Activated CD4-positive, alpha-beta T cell treated with anti-CD3 and anti-CD28 coated beads for 36 hours (primary cell): ENCODE results near the gene RAB3A. TPM values are rescaled to one million over a fixed set of nuclear protein-coding genes. Genes with fewer than 3 reads are reported as not detected.

Experiments used
- ATAC-seq: fragments of 200-7000 bp; cut with Tn5 transposase; one replicate; pipeline ENCODE4 v1.10.0; 2021; ENCODE audit warnings: mild to moderate bottlenecking, moderate library complexity
- CTCF ChIA-PET: fragments of 350-600 bp; sonication (Branson Sonifier 250); formaldehyde crosslinking; loops from one replicate; lab custom pipeline; 2021; ENCODE audit warnings: antibody characterized with exemption; lab: Charles Lee
- POLR2A ChIA-PET: fragments of 350-600 bp; sonication (Branson Sonifier 250); formaldehyde crosslinking; loops from one replicate; lab custom pipeline; 2021; ENCODE audit warnings: antibody characterized with exemption, inconsistent platforms; lab: Charles Lee
- DNase-seq: peaks from one replicate; pipeline ENCODE4 v3.0.0-alpha.2; 2020
- H3K27ac Mint-ChIP-seq: one replicate; pipeline ENCODE4 v1.8.0; 2021; ENCODE audit warnings: mixed read lengths
- H3K27me3 Mint-ChIP-seq: one replicate; pipeline ENCODE4 v1.8.0; 2021; ENCODE audit warnings: mixed read lengths
- H3K36me3 Mint-ChIP-seq: one replicate; pipeline ENCODE4 v1.8.0; 2021; ENCODE audit warnings: low read depth, mixed read lengths
- H3K4me1 Mint-ChIP-seq: one replicate; pipeline ENCODE4 v1.8.0; 2021; ENCODE audit warnings: mixed read lengths
- H3K4me3 Mint-ChIP-seq: one replicate; pipeline ENCODE4 v1.8.0; 2021; ENCODE audit warnings: mild to moderate bottlenecking, moderate library complexity, mixed read lengths
- H3K9me3 Mint-ChIP-seq: one replicate; pipeline ENCODE4 v1.8.0; 2021; ENCODE audit warnings: low read depth, mixed read lengths
- intact Hi-C, 2 experiments: fragments of 100-400 bp; cut with DNase I in 1 of 2; cut with micrococcal nuclease in 1 of 2; formaldehyde crosslinking; loops; one replicate each; pipeline versions ENCODE4 v1.14.2 to v1.15.1; 2022 to 2024; cut with DNase I, micrococcal nuclease
- total RNA-seq, 2 experiments: library from RNA; stranded (reverse); gene quantifications; one replicate each; pipeline ENCODE4 v1.2.3, GENCODE V29; 2021

The RAB3A gene
- total RNA-seq, 2 experiments from 2014 or later = 5.6 to 8.9 TPM

DNA sequence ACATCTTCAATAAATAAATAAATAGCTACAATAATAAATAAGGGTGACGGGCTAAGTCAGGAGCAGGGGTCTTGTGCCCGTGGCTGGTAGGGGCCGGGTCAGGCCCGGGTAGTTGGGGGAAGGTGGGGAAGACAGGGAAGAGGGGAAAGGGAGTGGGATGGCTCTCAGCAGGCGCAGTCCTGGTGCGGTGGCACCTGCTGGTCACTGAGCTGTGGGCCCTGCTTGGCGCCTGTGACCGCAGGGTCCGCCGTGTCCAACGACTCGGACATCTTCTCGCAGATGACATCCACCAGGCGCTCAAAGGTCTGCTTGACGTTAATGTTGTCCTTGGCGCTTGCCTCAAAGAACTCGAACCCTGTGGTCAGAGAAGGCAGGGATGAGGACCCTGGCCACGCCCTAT, 6.5 kb downstream of the RAB3A start:
- ChIA-PET POLR2A (no interaction called here), CTCF (no interaction called here)
- intact Hi-C loops = no loop called here
- DNase-seq (no peak), ATAC-seq (no peak)
- H3K27me3 Mint-ChIP-seq = no peaks in the 10 kb centered on the region
- H3K36me3 Mint-ChIP-seq = peaks cover 17% of the 10 kb centered on the region
- H3K9me3 Mint-ChIP-seq = no peaks in the 10 kb centered on the region
- H3K4me1 Mint-ChIP-seq = peaks cover 18% of the 10 kb centered on the region
- no peak overlapping the region for H3K27ac Mint-ChIP-seq
- H3K4me3 Mint-ChIP-seq = no peak overlapping the region

DNA sequence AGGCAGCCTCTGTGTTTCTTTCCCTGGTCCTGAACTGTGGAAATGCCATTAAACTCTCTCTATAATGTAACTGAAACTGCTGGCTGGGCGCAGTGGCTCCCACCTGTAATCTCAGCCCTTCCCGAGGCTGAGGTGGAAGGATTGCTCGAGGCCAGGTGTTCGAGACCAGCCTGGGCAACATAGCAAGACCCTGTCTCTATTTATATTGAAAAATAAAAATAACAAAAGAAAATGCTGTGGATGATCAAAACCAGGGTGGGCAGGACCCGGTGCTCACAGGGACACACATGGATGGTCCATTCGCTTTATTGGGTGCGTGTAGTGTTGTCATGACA, 7.4 kb downstream of the RAB3A start:
- H3K36me3 Mint-ChIP-seq = peaks cover 15% of the 10 kb centered on the region
- no peak overlapping the region for H3K27ac Mint-ChIP-seq
- CTCF ChIA-PET = no interaction called here
- H3K9me3 Mint-ChIP-seq = no peaks in the 10 kb centered on the region
- intact Hi-C loops = no loop called here
- POLR2A ChIA-PET = no interaction called here
- ATAC-seq (no peak), DNase-seq (no peak)
- H3K4me1 Mint-ChIP-seq = peaks cover 22% of the 10 kb centered on the region
- no peaks in the 10 kb centered on the region for H3K27me3 Mint-ChIP-seq
- no peak overlapping the region for H3K4me3 Mint-ChIP-seq

DNA sequence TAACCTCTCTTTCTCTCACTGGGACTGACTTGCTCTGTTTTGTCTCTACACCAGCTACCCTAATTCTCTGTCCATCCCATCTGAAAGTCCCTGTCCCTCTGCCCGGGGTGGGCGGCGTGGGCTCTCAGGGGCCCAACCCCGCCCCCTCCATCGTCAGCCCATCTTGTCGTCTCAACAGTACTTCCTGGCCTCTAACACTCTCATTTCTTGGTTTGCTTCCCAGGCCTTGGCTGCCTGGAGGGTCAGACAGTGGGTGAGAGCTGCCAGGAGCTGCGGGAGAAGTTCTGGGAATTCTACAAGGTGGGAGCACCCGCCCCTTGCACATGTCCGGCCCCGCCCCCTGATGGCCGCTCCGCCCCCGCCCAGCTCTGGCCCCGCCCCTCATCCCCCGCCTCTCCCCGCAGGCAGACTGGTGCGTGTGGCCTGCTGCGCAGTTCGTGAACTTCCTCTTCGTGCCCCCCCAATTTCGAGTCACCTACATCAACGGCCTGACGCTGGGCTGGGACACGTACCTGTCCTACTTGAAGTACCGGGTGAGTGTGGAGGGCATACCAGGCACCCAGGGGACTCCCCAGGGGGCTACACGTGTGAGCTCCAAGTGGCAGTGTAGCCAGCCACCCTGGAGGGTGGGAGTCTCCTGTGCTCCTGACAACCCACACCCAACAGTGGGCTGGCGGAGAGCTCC, 9.1 kb downstream of the RAB3A start:
- Mint-ChIP-seq H3K4me3 (peak overlapping the region; percentile 79), H3K9me3 (no peaks in the 10 kb centered on the region), H3K27me3 (no peaks in the 10 kb centered on the region), H3K27ac (no peak overlapping the region), H3K36me3 (peaks cover 12% of the 10 kb centered on the region), H3K4me1 (peaks cover 22% of the 10 kb centered on the region)
- intact Hi-C loops = no loop called here
- ChIA-PET CTCF (interaction anchor here (0.7 to 1.6 kb wide), 3 partner anchors 26 to 57 kb away, joined by 3 to 5 read pairs (median 4); no protein-coding TSS in a partner anchor), POLR2A (no interaction called here)
- ATAC-seq (no peak), DNase-seq (peak; percentile 63)

DNA sequence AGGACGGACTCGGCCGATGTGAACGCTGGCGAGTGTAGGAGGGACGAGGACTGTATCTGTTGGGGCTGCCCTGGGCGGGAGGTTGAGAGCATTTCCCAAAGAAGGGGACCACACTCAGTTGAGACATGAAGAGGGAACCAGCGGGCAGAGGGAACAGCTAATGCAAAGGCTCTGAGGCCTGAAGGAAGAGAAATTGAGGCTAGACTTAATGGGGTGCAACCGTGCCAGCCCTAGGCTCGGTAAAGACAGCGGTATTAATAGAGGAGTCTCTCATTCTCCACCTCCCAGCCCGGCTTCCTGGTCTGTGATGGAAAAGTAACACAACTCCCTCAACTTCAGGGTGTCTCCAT, 9.7 kb downstream of the RAB3A start:
- intact Hi-C loops = no loop called here
- no peaks in the 10 kb centered on the region for H3K9me3 Mint-ChIP-seq
- H3K27ac Mint-ChIP-seq = no peak overlapping the region
- ATAC-seq = no peak
- H3K36me3 Mint-ChIP-seq = peaks cover 11% of the 10 kb centered on the region
- H3K4me1 Mint-ChIP-seq = peaks cover 22% of the 10 kb centered on the region
- no peak for DNase-seq
- CTCF ChIA-PET = interaction anchor here (0.7 to 1.6 kb wide), 4 partner anchors 26 to 58 kb away, joined by 3 to 5 read pairs (median 4); no protein-coding TSS in a partner anchor
- POLR2A ChIA-PET = no interaction called here
- no peaks in the 10 kb centered on the region for H3K27me3 Mint-ChIP-seq
- peak overlapping the region; percentile 79 for H3K4me3 Mint-ChIP-seq

DNA sequence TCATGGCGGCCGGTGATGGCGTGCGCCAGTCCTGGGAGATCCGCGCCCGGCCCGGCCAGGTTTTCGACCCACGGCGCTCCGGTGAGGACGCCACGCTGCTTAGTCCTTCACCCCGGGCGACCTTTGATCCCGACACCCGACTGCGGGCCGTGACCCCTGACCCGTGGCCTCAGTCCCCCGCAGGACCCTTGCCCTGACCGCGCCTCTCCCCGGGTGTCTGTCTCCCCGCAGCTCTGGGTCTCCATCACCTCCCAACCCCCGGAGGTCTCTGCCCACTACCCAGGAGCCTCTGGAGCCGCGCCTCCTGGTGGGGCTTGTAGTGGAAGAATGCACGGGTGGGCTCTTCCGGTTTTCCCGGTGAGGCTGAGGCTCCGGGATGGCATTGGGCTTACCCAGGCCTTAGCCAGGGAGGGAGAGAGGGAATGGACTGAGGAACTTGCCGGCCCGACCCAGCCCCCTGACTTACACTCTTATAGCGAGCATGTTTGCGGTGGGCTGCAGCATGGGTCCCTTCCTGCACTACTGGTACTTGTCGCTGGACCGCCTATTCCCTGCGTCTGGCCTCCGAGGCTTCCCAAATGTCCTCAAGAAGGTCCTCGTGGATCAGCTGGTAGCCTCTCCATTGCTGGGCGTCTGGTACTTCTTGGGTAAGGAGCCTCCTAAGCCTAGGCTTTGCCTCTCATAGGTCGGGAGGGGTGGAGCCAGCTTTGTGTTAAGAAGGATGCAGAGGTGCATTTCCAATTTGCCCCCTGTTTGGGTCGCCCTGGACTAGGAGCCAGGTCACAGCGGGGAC, 10.3 kb downstream of the RAB3A start:
- peaks cover 6% of the 10 kb centered on the region for H3K36me3 Mint-ChIP-seq
- no peak for DNase-seq
- peaks cover 22% of the 10 kb centered on the region for H3K4me1 Mint-ChIP-seq
- H3K27ac Mint-ChIP-seq = peak overlapping the region; percentile 91
- no peaks in the 10 kb centered on the region for H3K9me3 Mint-ChIP-seq
- CTCF ChIA-PET = interaction anchor here (0.6 to 2.5 kb wide), 25 partner anchors 9 to 742 kb away, joined by 3 to 13 read pairs (median 4); partner anchors contain the start of genes CCDC124, JUND, LSM4 and RAB3A
- POLR2A ChIA-PET = interaction anchor here (1.0 to 1.1 kb wide), 4 partner anchors 19 to 135 kb away, joined by 3 to 8 read pairs (median 3); partner anchors contain the start of genes JUND and LSM4
- H3K27me3 Mint-ChIP-seq = no peaks in the 10 kb centered on the region
- intact Hi-C loops = loop anchor here (1.0 to 2.0 kb wide), 6 partner anchors 11 to 725 kb away; partner anchors contain the start of genes COPE (in 1 of the 2), DDX49 (in 1 of the 2), KXD1 (in 1 of the 2) and LSM4 (in 1 of the 2)
- H3K4me3 Mint-ChIP-seq = peak overlapping the region; percentile 79
- ATAC-seq = no peak

DNA sequence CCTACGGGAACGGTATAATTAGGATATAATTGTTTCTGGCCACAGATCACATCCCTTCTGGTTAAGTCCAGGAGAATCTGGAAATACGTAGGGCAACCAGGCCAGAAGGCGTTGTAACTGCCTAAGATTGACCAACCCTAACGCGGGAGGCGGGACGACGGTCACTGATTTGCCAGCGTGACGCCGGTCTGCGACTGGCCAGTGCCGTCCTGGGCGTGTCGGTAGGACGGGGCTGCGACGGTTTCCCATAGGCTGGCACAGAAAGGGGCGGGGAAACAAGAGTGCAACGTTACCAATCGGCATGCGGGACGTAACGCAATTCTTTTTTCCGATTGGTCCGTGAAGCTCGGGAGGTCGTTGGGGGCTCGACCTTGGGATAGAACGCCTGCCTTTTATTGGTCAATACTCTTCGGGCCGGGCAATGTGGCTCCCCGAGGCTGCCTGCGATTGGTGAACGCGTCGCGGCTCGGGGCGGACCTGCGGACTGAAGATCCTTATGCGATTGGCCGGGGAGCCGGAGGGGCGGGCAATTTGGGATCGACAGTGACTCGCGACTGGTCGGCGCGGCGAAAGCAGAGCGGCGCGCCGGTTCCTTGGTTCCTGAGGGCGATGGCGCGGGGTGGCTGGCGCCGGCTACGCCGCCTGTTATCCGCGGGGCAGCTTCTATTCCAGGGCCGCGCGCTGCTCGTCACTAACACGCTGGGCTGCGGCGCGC, 11.0 kb downstream of the RAB3A start, which contains the start of gene MPV17L2:
TSS of gene MPV17L2 (plus strand) at position 546 of the 715 bp plus-strand sequence. CDS start at position 610, 64 bp downstream.
- H3K36me3 Mint-ChIP-seq = peaks cover under 1% of the 10 kb centered on the region
- POLR2A ChIA-PET = interaction anchor here (0.6 to 1.1 kb wide), 5 partner anchors 9 to 136 kb away, joined by 3 to 8 read pairs (median 3); partner anchors contain the start of genes JUND and LSM4
- no peaks in the 10 kb centered on the region for H3K27me3 Mint-ChIP-seq
- intact Hi-C loops = loop anchor here (1.0 to 2.0 kb wide), 17 partner anchors 11 to 726 kb away; partner anchors contain the start of genes LSM4 (in 2 of the 2), RAB3A (in 2 of the 2), COPE (in 1 of the 2) and DDX49 (in 1 of the 2)
- ATAC-seq (peak; percentile 95), DNase-seq (peak; percentile 99)
- H3K4me3 Mint-ChIP-seq = peak within 1 kb of the TSS; percentile 79
- peaks cover 22% of the 10 kb centered on the region for H3K4me1 Mint-ChIP-seq
- CTCF ChIA-PET = interaction anchor here (0.6 to 2.5 kb wide), 25 partner anchors 8 to 858 kb away, joined by 3 to 13 read pairs (median 4); partner anchors contain the start of genes CCDC124, JUND, LSM4 and RAB3A
- no peaks in the 10 kb centered on the region for H3K9me3 Mint-ChIP-seq
- H3K27ac Mint-ChIP-seq = peak within 1 kb of the TSS; percentile 91

DNA sequence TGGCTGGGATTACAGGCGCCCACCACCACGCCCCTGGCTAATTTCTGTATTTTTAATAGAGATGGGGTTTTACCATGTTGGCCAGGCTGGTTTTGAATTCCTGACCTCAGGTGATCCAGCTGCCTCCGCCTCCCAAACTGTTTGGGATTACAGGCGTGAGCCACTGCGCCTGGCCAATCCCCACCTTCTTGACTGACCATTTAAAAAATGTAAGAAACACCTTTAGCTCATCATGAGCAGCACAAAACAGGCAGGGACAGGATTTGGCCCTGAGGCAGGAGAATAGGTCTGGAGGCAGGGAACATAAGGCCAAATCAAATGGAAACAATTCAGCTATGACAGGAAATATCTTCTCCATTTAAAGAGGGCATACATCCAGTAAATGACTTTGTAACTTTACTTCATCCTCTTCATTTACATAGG, 12.2 kb downstream of the RAB3A start:
- Mint-ChIP-seq H3K9me3 (no peaks in the 10 kb centered on the region), H3K4me3 (peak overlapping the region; percentile 79), H3K27me3 (no peaks in the 10 kb centered on the region), H3K27ac (peak overlapping the region; percentile 91), H3K36me3 (no peaks in the 10 kb centered on the region), H3K4me1 (peaks cover 22% of the 10 kb centered on the region)
- ChIA-PET CTCF (interaction anchor here (0.7 to 2.5 kb wide), 13 partner anchors 12 to 228 kb away, joined by 3 to 13 read pairs (median 6); partner anchors contain the start of genes RAB3A and SSBP4), POLR2A (interaction anchor here (0.6 kb wide), 1 partner anchor 24 kb away, joined by 3 read pairs; no protein-coding TSS in a partner anchor)
- intact Hi-C loops = loop anchor here (1.0 to 2.0 kb wide), 15 partner anchors 13 to 727 kb away; partner anchors contain the start of genes COPE (in 1 of the 2), DDX49 (in 1 of the 2), ELL (in 1 of the 2) and IFI30 (in 1 of the 2)
- DNase-seq (no peak), ATAC-seq (no peak)

DNA sequence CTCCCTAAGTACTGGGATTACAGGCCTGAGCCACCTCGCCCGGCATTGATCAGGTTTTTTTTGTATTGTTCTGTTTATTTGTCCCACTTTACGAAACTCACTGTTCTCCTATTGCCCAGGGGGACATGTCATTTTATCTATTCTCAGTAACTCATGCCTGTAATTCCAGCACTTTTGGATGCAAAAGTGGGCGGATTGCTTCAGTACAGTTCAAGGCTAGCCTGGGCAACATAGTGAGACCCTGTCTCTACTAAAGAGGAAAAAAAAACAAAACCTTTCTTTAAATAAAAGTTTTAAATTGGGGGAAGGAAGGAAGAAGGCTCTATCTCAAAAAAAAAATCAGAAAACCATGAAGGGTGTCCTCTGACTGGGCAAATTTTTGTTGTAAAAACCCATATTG, 13.6 kb downstream of the RAB3A start:
- peaks cover 22% of the 10 kb centered on the region for H3K4me1 Mint-ChIP-seq
- H3K4me3 Mint-ChIP-seq = no peak overlapping the region
- no peaks in the 10 kb centered on the region for H3K9me3 Mint-ChIP-seq
- CTCF ChIA-PET = interaction anchor here (0.6 kb wide), 1 partner anchor 59 kb away, joined by 3 read pairs; no protein-coding TSS in a partner anchor
- H3K36me3 Mint-ChIP-seq = no peaks in the 10 kb centered on the region
- H3K27ac Mint-ChIP-seq = no peak overlapping the region
- peaks cover 2% of the 10 kb centered on the region for H3K27me3 Mint-ChIP-seq
- POLR2A ChIA-PET = no interaction called here
- intact Hi-C loops = no loop called here
- ATAC-seq (no peak), DNase-seq (no peak)

DNA sequence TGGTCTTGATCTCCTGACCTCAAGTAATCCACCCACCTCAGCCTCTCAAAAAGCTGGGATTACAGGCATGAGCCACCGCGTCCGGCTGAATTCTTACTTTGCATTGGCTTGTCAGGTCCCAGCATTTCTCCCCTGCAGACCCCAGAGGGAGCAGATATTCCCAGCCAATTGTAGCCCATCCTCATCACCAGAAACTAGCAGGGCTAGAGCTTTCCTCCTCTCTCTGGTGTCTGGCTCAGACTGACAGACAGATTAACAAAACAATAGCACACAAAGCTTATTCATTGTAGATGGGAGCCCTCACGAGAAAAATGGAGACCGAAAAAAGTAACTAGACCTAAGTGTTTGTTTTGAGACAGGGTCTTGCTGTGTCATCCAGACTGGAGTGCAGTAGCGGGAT, 18.3 kb downstream of the RAB3A start:
- Mint-ChIP-seq H3K27ac (no peak overlapping the region), H3K27me3 (peaks cover 2% of the 10 kb centered on the region), H3K9me3 (no peaks in the 10 kb centered on the region), H3K36me3 (no peaks in the 10 kb centered on the region), H3K4me1 (no peaks in the 10 kb centered on the region), H3K4me3 (no peak overlapping the region)
- ATAC-seq (no peak), DNase-seq (no peak)
- ChIA-PET CTCF (interaction anchor here (0.6 to 1.0 kb wide), 5 partner anchors 9 to 188 kb away, joined by 3 to 4 read pairs (median 3); no protein-coding TSS in a partner anchor), POLR2A (interaction anchor here (0.6 kb wide), 1 partner anchor 94 kb away, joined by 7 read pairs; no protein-coding TSS in a partner anchor)
- intact Hi-C loops = no loop called here

DNA sequence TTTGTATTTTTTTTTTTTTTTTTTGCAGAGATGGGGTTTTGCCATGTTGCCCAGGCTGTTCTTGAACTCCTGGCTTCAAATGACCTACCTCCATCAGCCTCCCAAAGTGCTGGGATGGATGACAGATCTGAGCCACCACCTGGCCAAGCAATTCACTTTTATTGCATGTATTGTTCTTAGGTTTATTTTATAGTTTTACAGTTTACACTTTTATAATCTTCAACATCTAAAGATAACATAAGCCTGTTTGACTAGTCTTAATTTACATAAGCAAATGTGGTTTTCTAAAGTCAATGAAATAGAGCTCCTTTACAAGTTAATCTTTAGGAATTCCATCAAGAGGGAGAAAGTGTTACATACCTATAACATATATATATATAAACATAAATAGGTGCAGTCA, 20.3 kb downstream of the RAB3A start:
- no peak overlapping the region for H3K27ac Mint-ChIP-seq
- H3K36me3 Mint-ChIP-seq = no peaks in the 10 kb centered on the region
- H3K4me1 Mint-ChIP-seq = no peaks in the 10 kb centered on the region
- DNase-seq (no peak), ATAC-seq (no peak)
- intact Hi-C loops = no loop called here
- H3K27me3 Mint-ChIP-seq = peaks cover 2% of the 10 kb centered on the region
- no peaks in the 10 kb centered on the region for H3K9me3 Mint-ChIP-seq
- no peak overlapping the region for H3K4me3 Mint-ChIP-seq
- POLR2A ChIA-PET = no interaction called here
- CTCF ChIA-PET = interaction anchor here (0.9 to 1.4 kb wide), 4 partner anchors 9 to 40 kb away, joined by 3 to 7 read pairs (median 5); partner anchors contain the start of gene PIK3R2
